GM23338 (cell line): Measurements from ENCODE around the gene LRRIQ4. TPM values are rescaled to one million over a fixed set of nuclear protein-coding genes. Genes with fewer than 3 reads are reported as not detected.

Source experiments
- ATAC-seq: fragments of 200-7000 bp; cut with Tn5 transposase; 3 replicates; pipeline ENCODE4 v1.9.1; 2020
- DNase-seq: peaks from one replicate; pipeline ENCODE4 v3.0.0-alpha.2; 2015; ENCODE audit warnings: low spot score
- H2AFZ ChIP-seq: fragments of 200-600 bp; sonication (generic); 2 replicates; pipeline ENCODE4 v1.8.0; 2016; ENCODE audit warnings: antibody characterized with exemption, mild to moderate bottlenecking, moderate library complexity
- H3F3A ChIP-seq: fragments of 200-600 bp; sonication (generic); replicated peaks from 2 replicates; pipeline ENCODE4 v1.8.0; 2017; ENCODE audit warnings: antibody characterized with exemption, mixed run types, low read depth
- H3K27ac ChIP-seq: fragments of 200-600 bp; sonication (generic); 2 replicates; pipeline ENCODE4 v1.6.1; 2016; ENCODE audit warnings: low read depth
- H3K27me3 ChIP-seq: fragments of 200-600 bp; sonication (generic); 2 replicates; pipeline ENCODE4 v1.8.0; 2016; ENCODE audit warnings: mild to moderate bottlenecking, mixed run types, moderate library complexity; ENCODE audit not compliant: insufficient read depth
- H3K36me3 ChIP-seq: fragments of 200-600 bp; sonication (generic); 2 replicates; pipeline ENCODE4 v1.8.0; 2016; ENCODE audit warnings: mild to moderate bottlenecking; ENCODE audit not compliant: insufficient read depth
- H3K4me1 ChIP-seq: fragments of 200-600 bp; sonication (generic); 2 replicates; pipeline ENCODE4 v1.8.0; 2016; ENCODE audit warnings: mild to moderate bottlenecking, moderate library complexity; ENCODE audit not compliant: insufficient read depth
- H3K4me2 ChIP-seq: fragments of 200-600 bp; sonication (generic); 2 replicates; pipeline ENCODE4 v1.7.1; 2017; ENCODE audit warnings: mixed run types
- H3K4me3 ChIP-seq: fragments of 200-600 bp; sonication (generic); 2 replicates; pipeline ENCODE4 v1.6.1; 2016; ENCODE audit warnings: mixed run types
- H3K79me2 ChIP-seq: fragments of 200-600 bp; sonication (generic); replicated peaks from 2 replicates; pipeline ENCODE4 v1.8.0; 2017; ENCODE audit warnings: mild to moderate bottlenecking; ENCODE audit not compliant: insufficient read depth
- H3K9me2 ChIP-seq: fragments of 200-600 bp; sonication (generic); 2 replicates; pipeline ENCODE4 v1.8.0; 2017; ENCODE audit not compliant: insufficient read depth
- H4K20me1 ChIP-seq: fragments of 200-600 bp; sonication (generic); replicated peaks from 2 replicates; pipeline ENCODE4 v1.8.0; 2017; ENCODE audit warnings: mild to moderate bottlenecking; ENCODE audit not compliant: insufficient read depth
- H3K27ac Mint-ChIP-seq: 2 replicates; pipeline ENCODE4 v1.8.0; 2020; ENCODE audit warnings: inconsistent platforms, mild to moderate bottlenecking, moderate library complexity, mixed read lengths
- H3K27me3 Mint-ChIP-seq: 3 replicates; pipeline ENCODE4 v1.8.0; 2022; ENCODE audit warnings: low read depth, mild to moderate bottlenecking, moderate library complexity, mixed read lengths, inconsistent platforms; ENCODE audit not compliant: insufficient read depth, poor library complexity
- H3K36me3 Mint-ChIP-seq: 3 replicates; pipeline ENCODE4 v1.8.0; 2021; ENCODE audit warnings: low read depth, mild to moderate bottlenecking, inconsistent platforms, moderate library complexity, mixed read lengths
- H3K4me1 Mint-ChIP-seq: 3 replicates; pipeline ENCODE4 v1.8.0; 2020; ENCODE audit warnings: mild to moderate bottlenecking, inconsistent platforms, mixed read lengths
- H3K4me3 Mint-ChIP-seq: 3 replicates; pipeline ENCODE4 v1.8.0; 2021; ENCODE audit warnings: moderate library complexity, mild to moderate bottlenecking, inconsistent platforms, mixed read lengths
- H3K9me3 Mint-ChIP-seq: 3 replicates; pipeline ENCODE4 v1.8.0; 2020; ENCODE audit warnings: moderate library complexity, mild to moderate bottlenecking, inconsistent platforms, mixed read lengths
- CTCF ChIP-seq, 2 experiments: fragments of 200-600 bp in 1 of 2; sonication (generic) in 1 of 2; conservative IDR thresholded peaks; 2 replicates each; pipeline versions ENCODE4 v1.5.1 to v1.6.1; 2016 to 2017; ENCODE audit warnings: antibody characterized with exemption in 2 of 2, low read depth in 2 of 2, mild to moderate bottlenecking in 2 of 2, moderate library complexity in 1 of 2
- ETS1 ChIP-seq: IDR thresholded peaks from 2 replicates; pipeline ENCODE4 v1.6.1; 2016; ENCODE audit warnings: antibody characterized with exemption
- JUNB ChIP-seq: IDR thresholded peaks from one replicate; pipeline ENCODE4 v1.6.1; 2016; ENCODE audit warnings: antibody characterized with exemption; ENCODE audit not compliant: unreplicated experiment
- NANOG ChIP-seq: IDR thresholded peaks from 2 replicates; pipeline ENCODE4 v1.6.1; 2016; ENCODE audit warnings: antibody characterized with exemption, borderline replicate concordance
- POLR2AphosphoS5 ChIP-seq: IDR thresholded peaks from 2 replicates; pipeline ENCODE4 v1.6.1; 2016; ENCODE audit warnings: antibody characterized with exemption, low read depth
- STAT1 ChIP-seq: IDR thresholded peaks from one replicate; pipeline ENCODE4 v1.6.1; 2016; ENCODE audit warnings: antibody characterized with exemption; ENCODE audit not compliant: unreplicated experiment
- ZNF114 ChIP-seq: fragments of 250-450 bp; sonication (Bioruptor Pico); IDR thresholded peaks from 2 replicates; pipeline ENCODE4 v1.5.0; 2020; ENCODE audit warnings: mild to moderate bottlenecking, moderate library complexity
- ZNF331 ChIP-seq: fragments of 250-450 bp; sonication (Bioruptor Pico); IDR thresholded peaks from 2 replicates; pipeline ENCODE4 v1.5.0; 2020; ENCODE audit warnings: low read depth, mild to moderate bottlenecking, moderate library complexity
- ZNF462 ChIP-seq: fragments of 250-450 bp; sonication (Bioruptor Pico); IDR thresholded peaks from 2 replicates; pipeline ENCODE4 v1.5.0; 2020; ENCODE audit warnings: mild to moderate bottlenecking, moderate library complexity
- polyA plus RNA-seq: library from polyadenylated mRNA; unstranded; fragments of >200 nt; fragmentation: Nextera tagmentation; extraction: Ambion mirVana; gene quantifications from 2 replicates; pipeline ENCODE4 v1.2.1, GENCODE V29; 2016
- total RNA-seq: library from RNA; depleted of rRNA; stranded (reverse); fragments of >200 nt; shearing (Covaris generic); gene quantifications from 2 replicates; pipeline ENCODE4 v1.2.3, GENCODE V29; 2014

Gene LRRIQ4
- total and polyA plus RNA-seq, 2 experiments from 2014 or later: 0.29 TPM; not detected in 1

GRCh38 chr3:169818316-169818715 is 5.6 kb downstream of the LRRIQ4 start (continued):
- TF ChIP-seq ZNF462 (CRISPR knock-in tag) (no peak), STAT1 (no peak), NANOG (no peak), ZNF114 (CRISPR knock-in tag) (no peak), POLR2AphosphoS5 (no peak), JUNB (no peak), ZNF331 (CRISPR knock-in tag) (no peak), CTCF (conservative IDR thresholded peaks at IDR 0.05; ENCODE audit: low read depth in 2 of 2) (no peak)

GRCh38 chr3:169822091-169822490 is 9.4 kb downstream of the LRRIQ4 start:
- H3K27ac Mint-ChIP-seq: no peak overlapping the region
- Histone ChIP-seq H3K36me3 (no peaks in the 10 kb centered on the region), H4K20me1 (no peaks in the 10 kb centered on the region), H3F3A (no peaks in the 10 kb centered on the region), H3K4me2 (no peak overlapping the region), H3K9me2 (no peaks in the 10 kb centered on the region), H3K27ac (no peak overlapping the region), H3K27me3 (no peaks in the 10 kb centered on the region), H3K4me1 (no peaks in the 10 kb centered on the region), H2AFZ (0 out of 2 replicates have a peak overlapping the region, but pooled peaks have one; percentile 1), H3K79me2 (no peaks in the 10 kb centered on the region), H3K4me3 (no peak overlapping the region)
- DNase-seq: no peak
- H3K36me3 Mint-ChIP-seq: no peaks in the 10 kb centered on the region
- H3K4me3 Mint-ChIP-seq: no peak overlapping the region
- H3K4me1 Mint-ChIP-seq: no peaks in the 10 kb centered on the region; the same call in 2 of the 3 replicates
- ATAC-seq: no peak
- peaks cover 2% of the 10 kb centered on the region for H3K27me3 Mint-ChIP-seq
- no peaks in the 10 kb centered on the region for H3K9me3 Mint-ChIP-seq
- no peak for TF ChIP-seq ETS1
